Measurements from ENCODE around the gene RASGEF1B. TPM values are rescaled to one million over a fixed set of nuclear protein-coding genes. Genes with fewer than 3 reads are reported as not detected.

RASGEF1B gene
- total and polyA plus RNA-seq, 2 of the 13 experiments (the other 11 are each of a cell fraction or from before 2014, with no cell fraction given), result 0.04 TPM

DNA sequence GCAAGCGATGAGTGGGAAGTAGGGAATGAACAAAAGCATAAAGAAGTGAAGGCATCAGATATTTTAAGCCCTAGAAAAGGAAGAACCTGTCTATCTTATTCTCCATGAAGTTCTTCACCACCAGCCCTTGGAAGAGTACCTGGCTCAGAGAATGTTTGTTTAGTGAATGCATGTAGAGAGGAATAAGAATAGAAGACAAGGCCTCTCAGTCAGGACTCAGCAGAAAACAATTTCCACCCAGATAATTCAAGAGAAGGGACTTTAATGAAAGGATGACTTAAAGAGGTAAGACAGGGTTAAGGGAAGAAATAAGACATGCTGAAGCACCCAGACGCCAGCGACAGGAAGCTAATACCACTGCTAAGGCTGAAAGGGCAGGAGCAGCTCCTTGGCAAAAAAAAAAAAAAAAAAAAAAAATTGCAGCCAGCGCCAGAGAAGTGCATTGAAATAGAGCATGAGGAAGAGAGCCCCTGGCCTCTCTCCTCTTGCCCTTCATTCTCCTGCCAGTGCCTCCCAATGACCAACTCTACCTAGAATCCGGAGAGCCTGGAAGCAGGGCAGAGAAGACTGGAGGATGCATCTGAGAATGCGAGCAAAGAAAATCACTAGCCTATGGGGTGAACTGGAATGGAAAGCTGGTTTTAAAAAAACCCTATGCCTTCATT is 47.2 kb upstream of the RASGEF1B start:
- 36% methylated on average over 6 of the region's 6 CpGs for WGBS (ENCODE audit: low lambda C conversion rate)
- TF ChIP-seq, protein P1, sequence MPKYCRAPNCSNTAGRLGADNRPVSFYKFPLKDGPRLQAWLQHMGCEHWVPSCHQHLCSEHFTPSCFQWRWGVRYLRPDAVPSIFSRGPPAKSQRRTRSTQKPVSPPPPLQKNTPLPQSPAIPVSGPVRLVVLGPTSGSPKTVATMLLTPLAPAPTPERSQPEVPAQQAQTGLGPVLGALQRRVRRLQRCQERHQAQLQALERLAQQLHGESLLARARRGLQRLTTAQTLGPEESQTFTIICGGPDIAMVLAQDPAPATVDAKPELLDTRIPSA (CRISPR knock-in tag; IDR thresholded peaks at IDR 0.05; ENCODE audit: borderline replicate concordance), result no peak
- no peak for TF ChIP-seq ATF1 (CRISPR knock-in tag; IDR thresholded peaks at IDR 0.05)
- Histone ChIP-seq H3K4me3 (replicated peaks in 1 of 3; ENCODE audit: insufficient read depth in 1 of 3, low read depth in 2 of 3, low read length in 3 of 3) (no peak overlapping the region), H3K4me1 (ENCODE audit: insufficient read depth, low read length) (no peaks in the 10 kb centered on the region), H3K9ac (ENCODE audit: insufficient read depth, low read depth, low read length) (no peak overlapping the region), H3K79me2 (ENCODE audit: insufficient read depth, low read length) (no peaks in the 10 kb centered on the region), H2AFZ (ENCODE audit: low read length) (no peak overlapping the region), H3K36me3 (replicated peaks in 1 of 2; ENCODE audit: control insufficient read depth in 1 of 2, insufficient read depth in 2 of 2, low read length in 2 of 2) (no peaks in the 10 kb centered on the region), H3K27me3 (ENCODE audit: control insufficient read depth in 1 of 2, insufficient read depth in 2 of 2, low read length in 2 of 2) (no peaks in the 10 kb centered on the region), H3K4me2 (ENCODE audit: low read depth, low read length) (no peak overlapping the region), H4K20me1 (ENCODE audit: insufficient read depth, low read length) (no peaks in the 10 kb centered on the region), H3K9me3 (ENCODE audit: low read length) (no peaks in the 10 kb centered on the region), H3K27ac (ENCODE audit: extremely low read length, insufficient read depth, low read length) (no peak overlapping the region)
- BruUV-seq (replicated peaks), result no TSS peak
- ATAC-seq (no peak), DNase-seq (ENCODE audit: low spot score) (no peak), FAIRE-seq (no peak)
- intact Hi-C loops (cut with micrococcal nuclease; ENCODE audit: unreplicated experiment) (no loop called here), in situ Hi-C loops (cut with HindIII; ENCODE audit: extremely low pct_ligation_motif_present, low pct_unique_long_range_greater_than_20kb) (no loop called here)
- ChIA-PET CTCF (ENCODE audit: low intra/inter-chr PET ratio, low total read pairs) (no interaction called here), POLR2A (no interaction called here)

DNA sequence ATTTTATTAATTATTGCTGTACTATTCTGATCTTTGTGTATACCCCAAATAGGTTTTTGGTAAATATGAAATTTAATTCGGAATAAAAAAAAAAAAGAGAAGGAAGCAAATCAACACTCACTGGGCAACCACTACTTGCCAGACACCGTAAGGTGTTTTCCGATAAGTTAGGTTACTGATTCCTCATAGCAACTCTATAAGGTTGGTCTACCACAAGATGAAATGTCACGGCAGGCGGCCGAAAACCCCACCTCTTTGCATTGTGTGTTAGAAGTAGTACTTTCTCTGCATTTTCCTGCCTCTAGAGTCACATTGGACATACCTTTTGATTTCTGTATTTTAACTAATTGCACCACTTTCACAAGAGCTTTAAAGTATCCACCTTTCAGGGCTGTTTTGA is 44.5 kb upstream of the RASGEF1B start:
- in situ Hi-C loops (cut with HindIII; ENCODE audit: extremely low pct_ligation_motif_present, low pct_unique_long_range_greater_than_20kb), result no loop called here
- TF ChIP-seq, protein P2, sequence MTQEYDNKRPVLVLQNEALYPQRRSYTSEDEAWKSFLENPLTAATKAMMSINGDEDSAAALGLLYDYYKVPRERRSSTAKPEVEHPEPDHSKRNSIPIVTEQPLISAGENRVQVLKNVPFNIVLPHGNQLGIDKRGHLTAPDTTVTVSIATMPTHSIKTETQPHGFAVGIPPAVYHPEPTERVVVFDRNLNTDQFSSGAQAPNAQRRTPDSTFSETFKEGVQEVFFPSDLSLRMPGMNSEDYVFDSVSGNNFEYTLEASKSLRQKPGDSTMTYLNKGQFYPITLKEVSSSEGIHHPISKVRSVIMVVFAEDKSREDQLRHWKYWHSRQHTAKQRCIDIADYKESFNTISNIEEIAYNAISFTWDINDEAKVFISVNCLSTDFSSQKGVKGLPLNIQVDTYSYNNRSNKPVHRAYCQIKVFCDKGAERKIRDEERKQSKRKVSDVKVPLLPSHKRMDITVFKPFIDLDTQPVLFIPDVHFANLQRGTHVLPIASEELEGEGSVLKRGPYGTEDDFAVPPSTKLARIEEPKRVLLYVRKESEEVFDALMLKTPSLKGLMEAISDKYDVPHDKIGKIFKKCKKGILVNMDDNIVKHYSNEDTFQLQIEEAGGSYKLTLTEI (CRISPR knock-in tag; conservative IDR thresholded peaks at IDR 0.05), result no peak
- TF ChIP-seq MTF1 (CRISPR knock-in tag; IDR thresholded peaks at IDR 0.05) (no peak), HOXA9 (CRISPR knock-in tag; IDR thresholded peaks at IDR 0.05; ENCODE audit: borderline replicate concordance) (no peak)
- TF ChIP-seq, protein P3, sequence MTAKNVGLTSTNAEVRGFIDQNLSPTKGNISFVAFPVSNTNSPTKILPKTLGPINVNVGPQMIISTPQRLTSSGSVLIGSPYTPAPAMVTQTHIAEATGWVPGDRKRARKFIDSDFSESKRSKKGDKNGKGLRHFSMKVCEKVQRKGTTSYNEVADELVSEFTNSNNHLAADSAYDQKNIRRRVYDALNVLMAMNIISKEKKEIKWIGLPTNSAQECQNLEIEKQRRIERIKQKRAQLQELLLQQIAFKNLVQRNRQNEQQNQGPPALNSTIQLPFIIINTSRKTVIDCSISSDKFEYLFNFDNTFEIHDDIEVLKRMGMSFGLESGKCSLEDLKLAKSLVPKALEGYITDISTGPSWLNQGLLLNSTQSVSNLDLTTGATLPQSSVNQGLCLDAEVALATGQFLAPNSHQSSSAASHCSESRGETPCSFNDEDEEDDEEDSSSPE (CRISPR knock-in tag; IDR thresholded peaks at IDR 0.05), result no peak
- TF ChIP-seq, protein P4, sequence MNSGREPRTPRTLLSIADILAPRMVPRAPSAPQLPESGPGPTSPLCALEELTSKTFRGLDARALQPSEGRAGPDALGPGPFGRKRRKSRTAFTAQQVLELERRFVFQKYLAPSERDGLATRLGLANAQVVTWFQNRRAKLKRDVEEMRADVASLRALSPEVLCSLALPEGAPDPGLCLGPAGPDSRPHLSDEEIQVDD (CRISPR knock-in tag; IDR thresholded peaks at IDR 0.05; ENCODE audit: borderline replicate concordance), result no peak
- TF ChIP-seq, protein P5, sequence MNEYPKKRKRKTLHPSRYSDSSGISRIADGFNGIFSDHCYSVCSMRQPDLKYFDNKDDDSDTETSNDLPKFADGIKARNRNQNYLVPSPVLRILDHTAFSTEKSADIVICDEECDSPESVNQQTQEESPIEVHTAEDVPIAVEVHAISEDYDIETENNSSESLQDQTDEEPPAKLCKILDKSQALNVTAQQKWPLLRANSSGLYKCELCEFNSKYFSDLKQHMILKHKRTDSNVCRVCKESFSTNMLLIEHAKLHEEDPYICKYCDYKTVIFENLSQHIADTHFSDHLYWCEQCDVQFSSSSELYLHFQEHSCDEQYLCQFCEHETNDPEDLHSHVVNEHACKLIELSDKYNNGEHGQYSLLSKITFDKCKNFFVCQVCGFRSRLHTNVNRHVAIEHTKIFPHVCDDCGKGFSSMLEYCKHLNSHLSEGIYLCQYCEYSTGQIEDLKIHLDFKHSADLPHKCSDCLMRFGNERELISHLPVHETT (CRISPR knock-in tag; conservative IDR thresholded peaks at IDR 0.05), result no peak
- TF ChIP-seq, protein P6, sequence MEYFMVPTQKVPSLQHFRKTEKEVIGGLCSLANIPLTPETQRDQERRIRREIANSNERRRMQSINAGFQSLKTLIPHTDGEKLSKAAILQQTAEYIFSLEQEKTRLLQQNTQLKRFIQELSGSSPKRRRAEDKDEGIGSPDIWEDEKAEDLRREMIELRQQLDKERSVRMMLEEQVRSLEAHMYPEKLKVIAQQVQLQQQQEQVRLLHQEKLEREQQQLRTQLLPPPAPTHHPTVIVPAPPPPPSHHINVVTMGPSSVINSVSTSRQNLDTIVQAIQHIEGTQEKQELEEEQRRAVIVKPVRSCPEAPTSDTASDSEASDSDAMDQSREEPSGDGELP (IDR thresholded peaks at IDR 0.05; ENCODE audit: borderline replicate concordance, low read depth), result no peak

More for the DNA sequence above, 44.5 kb upstream of the RASGEF1B start:
- DNase-seq (ENCODE audit: low spot score) (no peak), FAIRE-seq (no peak), ATAC-seq (no peak)
- BruUV-seq (replicated peaks), result no TSS peak
- no peak overlapping the region for H3K4me2 ChIP-seq (ENCODE audit: low read depth, low read length)
- no peak overlapping the region for H3K27ac ChIP-seq (ENCODE audit: extremely low read length, insufficient read depth, low read length)
- no peak overlapping the region for H2AFZ ChIP-seq (ENCODE audit: low read length)
- H3K4me3 ChIP-seq (replicated peaks in 1 of 3; ENCODE audit: insufficient read depth in 1 of 3, low read depth in 2 of 3, low read length in 3 of 3), result no peak overlapping the region
- H3K4me1 ChIP-seq (ENCODE audit: insufficient read depth, low read length), result no peaks in the 10 kb centered on the region
- no peaks in the 10 kb centered on the region for H3K36me3 ChIP-seq (replicated peaks in 1 of 2; ENCODE audit: control insufficient read depth in 1 of 2, insufficient read depth in 2 of 2, low read length in 2 of 2)
- no peaks in the 10 kb centered on the region for H4K20me1 ChIP-seq (ENCODE audit: insufficient read depth, low read length)
- H3K9me3 ChIP-seq (ENCODE audit: low read length), result no peaks in the 10 kb centered on the region
- H3K79me2 ChIP-seq (ENCODE audit: insufficient read depth, low read length), result no peaks in the 10 kb centered on the region
- H3K9ac ChIP-seq (ENCODE audit: insufficient read depth, low read depth, low read length), result no peak overlapping the region
- intact Hi-C loops (cut with micrococcal nuclease; ENCODE audit: unreplicated experiment), result no loop called here
- H3K27me3 ChIP-seq (ENCODE audit: control insufficient read depth in 1 of 2, insufficient read depth in 2 of 2, low read length in 2 of 2), result no peaks in the 10 kb centered on the region
- POLR2A ChIA-PET, result no interaction called here
- CTCF ChIA-PET (ENCODE audit: low intra/inter-chr PET ratio, low total read pairs), result no interaction called here
- 42% methylated on average over 6 of the region's 6 CpGs for WGBS (ENCODE audit: low lambda C conversion rate)

All from HepG2 (cell line).